Tibial nerve (tissue), 4 donors: ENCODE data around the gene MED26.

Source experiments
- CTCF ChIP-seq, 5 experiments: fragments of 200-600 bp in 3 of 5; fragments of 450-650 bp in 2 of 5; sonication (generic) in 3 of 5; IDR thresholded peaks; one replicate each; pipeline ENCODE4 v1.5.1; 2016 to 2019; ENCODE audit warnings: antibody characterized with exemption in 5 of 5, mild to moderate bottlenecking in 3 of 5, moderate library complexity in 2 of 5
- EP300 ChIP-seq, 2 donors: sonication (generic); formaldehyde crosslinking; IDR thresholded peaks; one replicate each; pipeline ENCODE4 v1.6.1; 2017; ENCODE audit warnings: antibody characterized with exemption in 2 of 2, mild to moderate bottlenecking in 1 of 2
- POLR2A ChIP-seq, 2 donors: fragments of 450-650 bp; IDR thresholded peaks; one replicate each; pipeline ENCODE4 v1.6.1; 2017; ENCODE audit warnings: antibody characterized with exemption in 2 of 2, mild to moderate bottlenecking in 2 of 2, moderate library complexity in 2 of 2

GRCh38 chr19:16561382-16561781, 66.6 kb downstream of the MED26 start:
- TF ChIP-seq CTCF (IDR thresholded peaks at IDR 0.05) (no peak), POLR2A (IDR thresholded peaks at IDR 0.05) (no peak), EP300 (IDR thresholded peaks at IDR 0.05) (no peak)
